Parathyroid adenoma (tissue), 2 donors: ENCODE measurements around the gene KRT33A.
"Not testable (repeated sequence)": the region's sequence is repeated elsewhere in the genome, so short reads cannot be mapped to it uniquely, and the experiment has no call there.

Experiments used
- H2AFZ ChIP-seq: fragments of 300-600 bp; sonication (generic); one replicate; pipeline ENCODE4 v1.7.0; 2017; ENCODE audit warnings: antibody characterized with exemption, mild to moderate bottlenecking
- H3K27ac ChIP-seq: fragments of 300-600 bp; sonication (generic); one replicate; pipeline ENCODE4 v1.7.0; 2017
- H3K27me3 ChIP-seq: fragments of 300-600 bp; sonication (generic); one replicate; pipeline ENCODE4 v1.7.0; 2017; ENCODE audit warnings: low read length; ENCODE audit not compliant: control insufficient read depth, insufficient read depth
- H3K36me3 ChIP-seq: fragments of 300-600 bp; sonication (generic); one replicate; pipeline ENCODE4 v1.7.0; 2017; ENCODE audit warnings: low read length; ENCODE audit not compliant: control insufficient read depth, insufficient read depth
- H3K4me1 ChIP-seq: fragments of 300-600 bp; sonication (generic); one replicate; pipeline ENCODE4 v1.7.0; 2017; ENCODE audit warnings: control low read depth
- H3K4me2 ChIP-seq: fragments of 300-600 bp; sonication (generic); one replicate; pipeline ENCODE4 v1.7.0; 2017; ENCODE audit warnings: low read length
- H3K4me3 ChIP-seq: fragments of 300-600 bp; sonication (generic); one replicate; pipeline ENCODE4 v1.7.0; 2017; ENCODE audit warnings: low read depth, low read length
- H3K79me2 ChIP-seq: fragments of 300-600 bp; sonication (generic); one replicate; pipeline ENCODE4 v1.7.0; 2017; ENCODE audit warnings: control low read depth
- H3K9ac ChIP-seq: fragments of 300-600 bp; sonication (generic); one replicate; pipeline ENCODE4 v1.7.0; 2017; ENCODE audit warnings: mild to moderate bottlenecking
- H3K9me3 ChIP-seq: fragments of 300-600 bp; sonication (generic); one replicate; pipeline ENCODE4 v1.7.0; 2017; ENCODE audit warnings: low read length; ENCODE audit not compliant: control insufficient read depth
- TF ChIP-seq, protein P1 (sequence below): fragments of 300-600 bp; sonication (generic); IDR thresholded peaks from one replicate; pipeline ENCODE4 v1.7.0; 2017; ENCODE audit warnings: antibody characterized with exemption, mild to moderate bottlenecking
- donor health status: primary hyperparathyroidism.

KRT33A gene

DNA sequence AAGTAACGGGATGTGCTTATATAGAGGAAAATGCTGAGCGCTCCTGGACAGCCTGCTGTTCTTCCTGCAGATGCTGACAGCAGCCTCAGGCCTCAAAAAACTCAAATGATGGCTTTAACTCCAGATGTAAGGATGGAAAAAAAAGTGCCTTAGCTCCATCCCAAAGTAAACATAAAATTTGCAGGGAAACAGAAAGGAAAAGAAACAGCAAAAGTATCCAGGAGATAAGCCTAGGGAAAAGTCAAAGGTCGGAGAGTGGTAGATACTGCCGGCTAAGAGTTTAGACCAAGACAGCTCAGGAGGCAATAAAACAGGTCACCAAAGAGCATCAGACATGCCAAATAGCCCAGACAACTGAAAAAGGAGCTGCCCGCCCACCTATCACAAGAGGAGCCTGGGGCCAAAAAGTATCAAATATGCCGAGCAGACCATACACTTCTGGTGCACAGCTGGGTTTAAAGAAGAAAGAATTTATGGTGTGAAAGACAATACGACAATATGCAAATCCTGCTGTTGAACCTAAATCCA lies 39.8 kb upstream of the KRT33A start:
- no peaks in the 10 kb centered on the region for H3K27me3 ChIP-seq
- H3K4me3 ChIP-seq, result no peak overlapping the region
- no peaks in the 10 kb centered on the region for H3K79me2 ChIP-seq
- no peaks in the 10 kb centered on the region for H3K4me1 ChIP-seq
- no peak overlapping the region for H3K9ac ChIP-seq
- TF ChIP-seq, protein P1, sequence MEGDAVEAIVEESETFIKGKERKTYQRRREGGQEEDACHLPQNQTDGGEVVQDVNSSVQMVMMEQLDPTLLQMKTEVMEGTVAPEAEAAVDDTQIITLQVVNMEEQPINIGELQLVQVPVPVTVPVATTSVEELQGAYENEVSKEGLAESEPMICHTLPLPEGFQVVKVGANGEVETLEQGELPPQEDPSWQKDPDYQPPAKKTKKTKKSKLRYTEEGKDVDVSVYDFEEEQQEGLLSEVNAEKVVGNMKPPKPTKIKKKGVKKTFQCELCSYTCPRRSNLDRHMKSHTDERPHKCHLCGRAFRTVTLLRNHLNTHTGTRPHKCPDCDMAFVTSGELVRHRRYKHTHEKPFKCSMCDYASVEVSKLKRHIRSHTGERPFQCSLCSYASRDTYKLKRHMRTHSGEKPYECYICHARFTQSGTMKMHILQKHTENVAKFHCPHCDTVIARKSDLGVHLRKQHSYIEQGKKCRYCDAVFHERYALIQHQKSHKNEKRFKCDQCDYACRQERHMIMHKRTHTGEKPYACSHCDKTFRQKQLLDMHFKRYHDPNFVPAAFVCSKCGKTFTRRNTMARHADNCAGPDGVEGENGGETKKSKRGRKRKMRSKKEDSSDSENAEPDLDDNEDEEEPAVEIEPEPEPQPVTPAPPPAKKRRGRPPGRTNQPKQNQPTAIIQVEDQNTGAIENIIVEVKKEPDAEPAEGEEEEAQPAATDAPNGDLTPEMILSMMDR, result no peak
- no peak overlapping the region for H2AFZ ChIP-seq
- no peak overlapping the region for H3K27ac ChIP-seq
- H3K4me2 ChIP-seq, result no peak overlapping the region
- H3K9me3 ChIP-seq, result no peaks in the 10 kb centered on the region
- no peaks in the 10 kb centered on the region for H3K36me3 ChIP-seq

DNA sequence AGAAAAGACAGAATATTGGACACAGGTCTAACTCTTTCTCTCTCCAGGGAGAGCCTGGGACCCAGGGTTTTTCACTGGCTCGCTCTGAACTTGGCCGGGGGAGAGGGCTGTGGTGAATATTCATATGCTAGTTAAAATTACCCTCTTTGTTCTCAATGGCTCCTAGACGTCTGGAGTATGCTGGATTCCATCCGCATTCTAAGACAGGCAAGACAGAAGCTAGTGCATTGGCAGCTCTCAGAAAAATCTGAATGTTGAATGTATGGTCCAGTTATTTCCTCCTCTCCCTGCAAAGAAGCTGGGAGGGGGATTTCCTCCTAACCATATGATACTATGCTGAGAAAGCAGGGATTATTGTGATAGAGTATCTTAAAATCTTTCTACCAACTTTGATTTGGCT lies 37.0 kb upstream of the KRT33A start:
- Histone ChIP-seq H3K4me2 (no peak overlapping the region), H3K4me3 (no peak overlapping the region), H3K27me3 (no peaks in the 10 kb centered on the region), H3K9ac (no peak overlapping the region), H3K27ac (no peak overlapping the region), H2AFZ (no peak overlapping the region), H3K9me3 (no peaks in the 10 kb centered on the region), H3K36me3 (no peaks in the 10 kb centered on the region), H3K4me1 (no peaks in the 10 kb centered on the region), H3K79me2 (no peaks in the 10 kb centered on the region)
- TF ChIP-seq, protein P1, result no peak

DNA sequence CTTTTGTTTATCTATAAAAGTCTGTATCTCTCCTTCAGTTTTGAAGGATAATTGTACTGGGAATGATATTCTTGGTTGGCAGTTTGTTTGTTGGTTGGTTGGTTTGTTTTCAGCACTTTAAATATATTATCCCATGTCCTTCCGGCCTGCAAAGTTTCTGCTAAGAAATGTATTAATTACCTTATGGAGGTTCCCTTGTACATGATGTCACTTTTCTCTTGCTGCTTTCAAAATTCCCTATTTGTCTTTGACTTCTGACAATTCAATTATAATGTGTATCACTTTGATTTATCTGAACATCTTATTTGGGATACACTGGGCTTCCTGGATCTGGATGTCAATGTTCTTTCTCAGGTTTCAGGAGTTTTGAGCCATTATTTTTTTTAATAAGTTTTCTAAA lies 35.6 kb upstream of the KRT33A start:
- no peak overlapping the region for H3K4me2 ChIP-seq
- H3K9ac ChIP-seq, result no peak overlapping the region
- H3K79me2 ChIP-seq, result no peaks in the 10 kb centered on the region
- no peak overlapping the region for H3K4me3 ChIP-seq
- no peak overlapping the region for H2AFZ ChIP-seq
- H3K27me3 ChIP-seq, result no peaks in the 10 kb centered on the region
- H3K4me1 ChIP-seq, result no peaks in the 10 kb centered on the region
- TF ChIP-seq, protein P1, result no peak
- H3K9me3 ChIP-seq, result no peaks in the 10 kb centered on the region
- no peak overlapping the region for H3K27ac ChIP-seq
- H3K36me3 ChIP-seq, result no peaks in the 10 kb centered on the region

DNA sequence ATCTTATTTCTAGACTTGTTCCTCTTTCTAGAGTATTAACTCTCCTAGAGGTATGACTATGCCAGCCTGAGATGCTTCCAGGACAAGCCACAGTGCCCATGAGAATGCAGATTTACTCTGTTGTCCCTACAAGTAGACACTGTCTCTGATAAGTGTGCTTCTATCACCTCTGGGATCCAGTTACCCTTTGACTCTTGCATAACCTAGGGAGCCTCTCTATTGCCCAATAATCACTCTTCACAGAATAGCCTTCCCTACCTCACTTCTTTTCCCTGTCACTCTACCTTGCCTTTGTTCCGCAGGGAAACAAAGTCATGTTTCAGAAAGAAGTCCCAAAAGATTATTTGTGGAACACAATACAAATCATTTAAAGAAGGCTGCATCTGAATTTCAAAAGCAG lies 33.1 kb upstream of the KRT33A start:
- Histone ChIP-seq H3K4me2 (no peak overlapping the region), H3K79me2 (no peaks in the 10 kb centered on the region), H3K4me1 (no peaks in the 10 kb centered on the region), H3K36me3 (no peaks in the 10 kb centered on the region), H3K9me3 (no peaks in the 10 kb centered on the region), H2AFZ (no peak overlapping the region), H3K4me3 (no peak overlapping the region), H3K27me3 (no peaks in the 10 kb centered on the region), H3K27ac (no peak overlapping the region), H3K9ac (no peak overlapping the region)
- TF ChIP-seq, protein P1, result no peak

DNA sequence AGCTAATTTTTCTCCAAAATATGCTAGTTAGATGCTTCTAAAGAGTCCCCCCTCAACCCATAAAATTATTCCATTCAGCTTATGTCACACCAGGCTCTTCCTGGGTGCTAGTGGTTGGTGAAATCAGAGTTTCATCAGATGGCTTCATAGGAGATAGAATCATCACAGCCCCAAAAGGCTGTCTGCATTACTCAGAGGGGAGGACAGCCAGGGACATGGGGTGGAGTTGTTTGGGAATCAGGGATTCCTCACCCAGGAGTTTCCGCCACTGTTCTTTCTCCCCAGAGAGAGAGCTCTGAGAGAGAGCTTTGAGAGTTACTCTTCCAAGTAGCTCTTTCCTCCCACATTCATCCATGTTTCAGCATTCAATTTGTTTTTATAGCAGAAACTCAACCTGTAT lies 31.8 kb upstream of the KRT33A start:
- Histone ChIP-seq H3K4me2 (no peak overlapping the region), H2AFZ (no peak overlapping the region), H3K4me1 (no peaks in the 10 kb centered on the region), H3K9ac (no peak overlapping the region), H3K79me2 (no peaks in the 10 kb centered on the region), H3K9me3 (no peaks in the 10 kb centered on the region), H3K36me3 (no peaks in the 10 kb centered on the region), H3K27me3 (no peaks in the 10 kb centered on the region), H3K4me3 (no peak overlapping the region), H3K27ac (no peak overlapping the region)
- TF ChIP-seq, protein P1, result no peak

DNA sequence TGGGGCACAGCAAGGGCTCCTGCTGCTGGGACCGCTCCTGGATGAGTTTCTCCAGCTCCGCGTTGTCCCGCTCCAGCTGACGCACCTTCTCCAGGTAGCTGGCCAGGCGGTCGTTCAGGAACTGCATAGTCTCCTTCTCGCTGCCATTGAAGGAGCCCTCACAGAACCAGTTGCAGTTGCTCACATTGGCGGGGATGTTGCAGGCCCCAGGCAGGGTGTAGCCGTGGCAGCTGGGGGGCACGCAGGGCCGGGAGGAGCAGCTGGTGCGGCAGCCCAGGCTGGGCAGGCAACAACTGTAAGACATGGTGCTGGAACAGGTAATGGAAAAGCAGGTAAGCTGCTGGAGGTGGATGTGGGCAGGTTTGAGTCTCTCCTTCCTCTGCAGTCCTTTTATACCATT lies 31.3 kb upstream of the KRT33A start, which contains the start of gene KRT34:
Gene KRT34 (minus strand): TSS at position 364 of the 400 bp plus-strand sequence. CDS start 60 bp downstream, at position 304.
- not testable (repeated sequence) for H3K27ac ChIP-seq, H3K9ac ChIP-seq, H3K79me2 ChIP-seq, H3K4me1 ChIP-seq, H2AFZ ChIP-seq, H3K27me3 ChIP-seq, H3K4me2 ChIP-seq, H3K4me3 ChIP-seq, H3K36me3 ChIP-seq, H3K9me3 ChIP-seq

DNA sequence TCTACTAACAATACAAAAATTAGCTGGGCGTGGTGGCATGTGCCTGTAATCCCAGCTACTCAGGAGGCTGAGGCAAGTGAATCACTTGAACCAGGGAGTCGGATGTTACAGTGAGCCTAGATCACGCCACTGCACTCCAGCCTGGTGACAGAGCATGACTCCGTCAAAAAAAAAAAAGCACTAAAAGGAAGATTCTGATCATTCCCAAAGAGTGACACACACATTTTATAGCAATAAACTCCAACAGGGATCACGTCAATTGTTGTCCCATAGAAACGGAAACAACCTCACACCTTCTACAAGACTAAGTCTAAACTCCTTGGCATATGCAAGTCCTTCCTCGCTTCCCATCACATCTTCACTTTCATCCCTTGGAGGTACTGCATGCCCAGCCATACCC lies 29.5 kb upstream of the KRT33A start:
- H3K4me2 ChIP-seq, result not testable (repeated sequence)

More for the DNA sequence above, 29.5 kb upstream of the KRT33A start:
- not testable (repeated sequence) for H3K27ac ChIP-seq, H2AFZ ChIP-seq, H3K9me3 ChIP-seq, H3K79me2 ChIP-seq, H3K36me3 ChIP-seq, H3K27me3 ChIP-seq, H3K9ac ChIP-seq, H3K4me3 ChIP-seq, H3K4me1 ChIP-seq
